ENCODE results near the gene FHOD3.

- TF ChIP-seq HDAC2 (IDR thresholded peaks at IDR 0.05; ENCODE audit: borderline replicate concordance in 1 of 2, low read depth in 2 of 2, low read length in 2 of 2), result no peak
- TF ChIP-seq POLR2A (IDR thresholded peaks at IDR 0.05; ENCODE audit: control extremely low read depth in 1 of 2, low read depth in 2 of 2, low read length in 2 of 2), result no peak
- TF ChIP-seq POLR2AphosphoS5 (IDR thresholded peaks at IDR 0.05; ENCODE audit: low read depth, low read length), result no peak
- TF ChIP-seq CTCF (IDR thresholded peaks at IDR 0.05; ENCODE audit: control extremely low read depth in 1 of 3, insufficient read depth in 1 of 3, low read depth in 1 of 3, low read length in 3 of 3), result no peak
- TF ChIP-seq EZH2 (IDR thresholded peaks at IDR 0.05; ENCODE audit: low read depth, low read length, severe bottlenecking), result no peak
- no peak for TF ChIP-seq EP300 (IDR thresholded peaks at IDR 0.05; ENCODE audit: borderline replicate concordance in 1 of 2, low read depth in 2 of 2, low read length in 2 of 2)
- TF ChIP-seq POU5F1 (IDR thresholded peaks at IDR 0.05; ENCODE audit: low read depth, low read length), result no peak
- no peak for TF ChIP-seq TCF12 (IDR thresholded peaks at IDR 0.05; ENCODE audit: low read depth, low read length)
- TF ChIP-seq SIX5 (IDR thresholded peaks at IDR 0.05; ENCODE audit: low read depth, low read length), result no peak
Observed at GRCh38 chr18:36468161-36468560, 170.6 kb downstream of the FHOD3 start.
